ENCODE measurements around the gene TRAPPC1.
A peak's percentile ranks its signal among the peaks of the same experiment; 100 is the strongest.

TRAPPC1 gene

GRCh38 chr17:7974638-7975131 is 42.9 kb upstream of the TRAPPC1 start:
- H4K20me1 ChIP-seq (ENCODE audit: low read depth, low read length), result no peaks in the 10 kb centered on the region
- no peak overlapping the region for H3K4me2 ChIP-seq (ENCODE audit: low read depth, low read length, poor library complexity, severe bottlenecking)
- H3K9me2 ChIP-seq (replicated peaks; ENCODE audit: insufficient read depth, low read length), result no peaks in the 10 kb centered on the region
- no peaks in the 10 kb centered on the region for H3F3A ChIP-seq (ENCODE audit: insufficient read depth)
- H2AFZ ChIP-seq (ENCODE audit: low read depth, low read length, severe bottlenecking), result no peak overlapping the region
- no peaks in the 10 kb centered on the region for H3K27me3 ChIP-seq (ENCODE audit: low read length)
- H3K27ac ChIP-seq (ENCODE audit: low read depth, low read length), result no peak overlapping the region
- H3K9ac ChIP-seq (ENCODE audit: low read length), result no peak overlapping the region
- no peak overlapping the region for H3K4me3 ChIP-seq (ENCODE audit: insufficient read depth, low read length, poor library complexity, severe bottlenecking)
- H3K9me3 ChIP-seq (ENCODE audit: insufficient read depth, low read length), result peaks cover 11% of the 10 kb centered on the region
- TF ChIP-seq EZH2phosphoT487 (conservative IDR thresholded peaks at IDR 0.05; ENCODE audit: low read length), result no peak
- no peaks in the 10 kb centered on the region for H3K79me2 ChIP-seq (ENCODE audit: insufficient read depth, low read length)
- H3K36me3 ChIP-seq (ENCODE audit: low read length), result no peaks in the 10 kb centered on the region

- Histone ChIP-seq H3K4me2 (ENCODE audit: low read depth, low read length, poor library complexity, severe bottlenecking) (no peak overlapping the region), H4K20me1 (ENCODE audit: low read depth, low read length) (no peaks in the 10 kb centered on the region), H3K36me3 (ENCODE audit: low read length) (no peaks in the 10 kb centered on the region), H3K9me2 (replicated peaks; ENCODE audit: insufficient read depth, low read length) (no peaks in the 10 kb centered on the region), H3K9me3 (ENCODE audit: insufficient read depth, low read length) (peaks cover 11% of the 10 kb centered on the region), H2AFZ (ENCODE audit: low read depth, low read length, severe bottlenecking) (no peak overlapping the region), H3K4me3 (ENCODE audit: insufficient read depth, low read length, poor library complexity, severe bottlenecking) (no peak overlapping the region), H3K27ac (ENCODE audit: low read depth, low read length) (no peak overlapping the region), H3K27me3 (ENCODE audit: low read length) (no peaks in the 10 kb centered on the region), H3K79me2 (ENCODE audit: insufficient read depth, low read length) (no peaks in the 10 kb centered on the region), H3K9ac (ENCODE audit: low read length) (no peak overlapping the region), H3F3A (ENCODE audit: insufficient read depth) (no peaks in the 10 kb centered on the region)
- peak; percentile 16 for TF ChIP-seq CTCF (IDR thresholded peaks at IDR 0.05; ENCODE audit: insufficient read depth, low read length, poor library complexity, severe bottlenecking)
- TF ChIP-seq EZH2phosphoT487 (conservative IDR thresholded peaks at IDR 0.05; ENCODE audit: low read length), result no peak
These were observed 40.5 kb upstream of the TRAPPC1 start for GRCh38 chr17:7972131-7972785.

- no peak overlapping the region for H3K4me2 ChIP-seq (ENCODE audit: low read depth, low read length, poor library complexity, severe bottlenecking)
- no peaks in the 10 kb centered on the region for H3F3A ChIP-seq (ENCODE audit: insufficient read depth)
- H3K9me3 ChIP-seq (ENCODE audit: insufficient read depth, low read length), result peaks cover 11% of the 10 kb centered on the region
- TF ChIP-seq EZH2phosphoT487 (conservative IDR thresholded peaks at IDR 0.05; ENCODE audit: low read length) (no peak), CTCF (IDR thresholded peaks at IDR 0.05; ENCODE audit: insufficient read depth, low read length, poor library complexity, severe bottlenecking) (no peak)
- no peaks in the 10 kb centered on the region for H3K27me3 ChIP-seq (ENCODE audit: low read length)
- H4K20me1 ChIP-seq (ENCODE audit: low read depth, low read length), result no peaks in the 10 kb centered on the region
- no peak overlapping the region for H3K4me3 ChIP-seq (ENCODE audit: insufficient read depth, low read length, poor library complexity, severe bottlenecking)
- H2AFZ ChIP-seq (ENCODE audit: low read depth, low read length, severe bottlenecking), result no peak overlapping the region
- no peaks in the 10 kb centered on the region for H3K79me2 ChIP-seq (ENCODE audit: insufficient read depth, low read length)
- no peak overlapping the region for H3K27ac ChIP-seq (ENCODE audit: low read depth, low read length)
- H3K9ac ChIP-seq (ENCODE audit: low read length), result no peak overlapping the region
- H3K36me3 ChIP-seq (ENCODE audit: low read length), result no peaks in the 10 kb centered on the region
- no peaks in the 10 kb centered on the region for H3K9me2 ChIP-seq (replicated peaks; ENCODE audit: insufficient read depth, low read length)
These were observed 39.9 kb upstream of the TRAPPC1 start for GRCh38 chr17:7971651-7972050.

GRCh38 chr17:7969433-7969832 is 37.7 kb upstream of the TRAPPC1 start:
- Histone ChIP-seq H3K4me3 (ENCODE audit: insufficient read depth, low read length, poor library complexity, severe bottlenecking) (no peak overlapping the region), H3K36me3 (ENCODE audit: low read length) (no peaks in the 10 kb centered on the region), H3F3A (ENCODE audit: insufficient read depth) (no peaks in the 10 kb centered on the region), H3K79me2 (ENCODE audit: insufficient read depth, low read length) (no peaks in the 10 kb centered on the region), H3K4me2 (ENCODE audit: low read depth, low read length, poor library complexity, severe bottlenecking) (no peak overlapping the region), H2AFZ (ENCODE audit: low read depth, low read length, severe bottlenecking) (no peak overlapping the region), H3K27me3 (ENCODE audit: low read length) (no peaks in the 10 kb centered on the region), H3K9ac (ENCODE audit: low read length) (no peak overlapping the region), H3K27ac (ENCODE audit: low read depth, low read length) (no peak overlapping the region), H3K9me2 (replicated peaks; ENCODE audit: insufficient read depth, low read length) (no peaks in the 10 kb centered on the region), H4K20me1 (ENCODE audit: low read depth, low read length) (no peaks in the 10 kb centered on the region), H3K9me3 (ENCODE audit: insufficient read depth, low read length) (peaks cover 1% of the 10 kb centered on the region; the same call in 1 of the 2 replicates)
- TF ChIP-seq CTCF (IDR thresholded peaks at IDR 0.05; ENCODE audit: insufficient read depth, low read length, poor library complexity, severe bottlenecking), result no peak
- TF ChIP-seq EZH2phosphoT487 (conservative IDR thresholded peaks at IDR 0.05; ENCODE audit: low read length), result no peak

Measured in SU-DHL-6 (cell line).